HuH-7 (cell line): ENCODE results near the gene NR1H4.
"Not testable (repeated sequence)": the region's sequence is repeated elsewhere in the genome, so short reads cannot be mapped to it uniquely, and the experiment has no call there.

Experiments used
- DNase-seq: peaks from one replicate; pipeline ENCODE4 v3.0.0; 2011; ENCODE audit warnings: low spot score

Gene NR1H4

DNA sequence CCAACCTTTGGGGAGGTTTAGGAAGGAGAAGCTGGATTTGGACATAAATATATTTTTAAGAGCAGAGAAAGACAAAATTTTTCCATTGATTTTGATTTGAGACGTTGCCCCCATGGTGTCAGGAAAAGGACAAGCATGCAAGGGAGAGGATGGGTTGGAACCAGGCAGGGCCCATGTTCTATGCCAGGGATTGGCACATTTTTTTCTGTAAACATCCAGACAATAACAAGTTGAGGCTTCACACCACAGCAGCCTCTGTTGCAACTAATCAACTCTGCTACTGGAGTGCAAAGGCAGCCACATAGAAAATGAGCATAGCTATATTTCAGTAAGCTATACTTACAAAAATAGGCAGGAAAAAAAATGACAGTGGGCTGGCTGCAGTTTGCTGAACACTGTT lies 44.7 kb downstream of the NR1H4 start:
- no peak for DNase-seq

DNA sequence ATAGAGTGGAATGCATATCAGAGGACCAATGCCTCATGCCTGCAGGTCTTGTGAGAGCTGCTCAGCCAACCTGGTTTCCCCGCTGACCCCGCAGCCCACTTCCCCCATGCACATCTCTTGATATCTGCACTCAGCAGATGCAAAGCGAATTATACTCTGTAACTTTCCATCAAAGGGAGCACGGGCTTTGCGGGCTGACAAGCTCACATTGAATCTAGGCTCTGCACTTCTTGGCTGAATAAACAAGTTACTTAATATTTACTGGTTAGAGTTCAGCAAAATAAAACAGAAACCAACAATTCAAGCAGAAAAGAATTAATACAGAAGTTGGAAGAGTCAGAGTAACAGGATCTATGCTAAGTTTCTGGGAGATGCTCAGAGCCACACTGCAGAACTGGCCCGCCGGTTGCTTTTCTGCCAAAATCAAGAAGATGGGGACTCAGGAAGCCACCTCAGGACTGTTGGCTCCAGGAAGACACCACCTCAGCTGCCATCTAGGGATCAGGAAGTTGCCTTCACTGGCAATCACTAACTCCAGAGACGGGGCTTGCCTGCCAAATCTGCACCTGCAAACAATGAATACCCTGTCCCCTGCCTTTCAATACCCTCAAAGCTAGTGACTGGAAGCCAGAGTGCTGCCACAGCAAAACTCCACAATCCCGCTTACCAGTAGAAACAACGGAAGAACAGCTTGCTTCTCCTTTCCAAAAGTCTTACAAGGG lies 46.5 kb downstream of the NR1H4 start:
- DNase-seq = no peak

GRCh38 chr12:100521958-100522357 lies 48.3 kb downstream of the NR1H4 start:
- DNase-seq = no peak

GRCh38 chr12:100528034-100528433 lies 54.4 kb downstream of the NR1H4 start:
- no peak for DNase-seq

DNA sequence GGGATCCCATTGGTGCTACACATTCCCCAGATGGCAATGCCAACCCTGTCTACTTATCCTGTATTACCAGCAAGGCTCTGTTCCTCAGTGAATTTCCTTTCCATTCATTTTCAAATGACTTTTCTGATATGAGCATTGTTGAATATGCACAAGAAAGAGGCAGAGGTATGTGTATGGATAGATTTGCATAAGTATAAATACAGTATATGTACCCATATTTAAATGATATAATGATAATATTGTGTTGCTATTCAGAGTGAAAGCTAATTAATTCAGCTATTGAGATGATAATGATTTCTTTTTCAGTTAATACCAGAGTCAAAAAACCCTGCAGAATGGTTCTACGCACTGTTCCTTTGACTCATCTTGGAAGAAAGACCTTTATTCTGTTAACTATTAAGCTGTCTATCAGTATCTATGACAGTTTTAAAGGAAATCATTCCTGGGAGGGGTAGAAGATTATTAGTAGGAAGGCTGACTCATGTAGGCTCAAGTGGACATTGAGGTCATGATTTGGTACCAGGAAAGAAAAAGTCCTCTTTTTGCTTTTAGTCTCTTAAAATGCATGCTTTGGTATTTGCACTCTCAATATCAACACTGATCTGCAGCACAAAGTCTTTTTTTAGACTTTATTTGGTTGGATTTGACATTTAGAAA lies 54.9 kb downstream of the NR1H4 start:
- DNase-seq = no peak

DNA sequence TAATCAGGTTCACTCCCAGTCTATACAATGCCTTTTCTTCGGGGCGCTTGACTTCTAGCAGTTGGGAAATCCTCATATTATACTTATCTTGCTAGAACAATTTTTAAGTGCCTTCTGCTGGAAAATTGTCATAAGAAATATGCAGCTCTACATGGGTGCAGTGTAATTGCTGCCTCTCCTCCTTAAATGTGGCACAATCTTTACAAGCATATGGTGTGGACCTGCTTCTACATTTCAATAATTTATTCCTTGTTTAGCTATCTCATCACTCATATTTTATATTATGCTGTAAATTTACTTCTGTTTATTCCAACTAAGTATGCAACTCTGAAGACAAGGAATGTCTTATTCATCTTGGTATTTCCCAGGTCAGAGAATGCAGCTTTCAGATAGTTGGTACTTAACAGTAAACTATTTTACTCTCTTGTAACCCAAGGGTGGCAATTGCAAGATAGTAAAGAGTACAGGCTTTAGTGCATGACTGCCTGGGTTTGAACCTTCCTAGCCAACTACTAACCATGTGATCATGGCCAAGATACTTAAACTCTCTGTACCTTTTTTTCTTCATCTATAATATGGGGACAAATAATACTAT lies 56.2 kb downstream of the NR1H4 start:
- no peak for DNase-seq

DNA sequence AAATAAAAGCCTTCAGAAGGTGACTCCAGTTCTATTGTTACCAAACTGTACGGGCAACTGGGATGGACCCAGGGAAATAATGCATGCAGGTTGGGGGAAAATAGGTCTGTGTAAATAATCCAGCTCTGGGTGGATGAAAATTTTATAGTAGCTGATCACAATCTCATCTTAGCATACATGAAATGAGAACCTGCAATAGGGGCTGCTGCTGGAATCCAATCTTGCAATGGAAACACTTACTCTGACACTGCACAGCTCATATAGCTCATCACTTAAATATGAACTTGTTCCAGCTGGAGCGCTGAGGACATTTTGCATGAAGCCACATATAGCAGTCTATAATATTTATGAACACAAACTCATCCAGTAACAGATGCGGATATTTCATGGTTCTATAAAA lies 59.7 kb downstream of the NR1H4 start:
- DNase-seq = no peak

GRCh38 chr12:100534625-100535227 lies 61.1 kb downstream of the NR1H4 start:
- DNase-seq = no peak

DNA sequence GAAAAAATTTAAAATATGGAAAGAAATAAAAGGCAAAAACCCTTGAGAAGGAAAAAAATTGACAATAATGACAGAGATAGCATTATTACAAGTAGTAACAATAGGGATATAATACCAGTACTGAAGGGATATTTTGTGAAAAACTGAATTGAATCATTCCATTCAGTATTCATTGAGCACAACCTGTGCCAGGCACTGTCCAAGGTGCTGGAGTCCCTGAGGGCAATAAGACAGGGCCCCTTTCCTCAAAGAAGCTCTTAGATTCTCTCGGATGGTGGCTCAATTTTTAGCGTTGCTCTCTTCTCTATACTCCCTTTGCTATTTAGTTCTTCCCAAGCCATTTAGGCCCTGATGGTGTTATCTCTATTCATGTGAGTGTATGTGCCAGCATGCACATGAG lies 65.5 kb downstream of the NR1H4 start:
- DNase-seq = no peak

DNA sequence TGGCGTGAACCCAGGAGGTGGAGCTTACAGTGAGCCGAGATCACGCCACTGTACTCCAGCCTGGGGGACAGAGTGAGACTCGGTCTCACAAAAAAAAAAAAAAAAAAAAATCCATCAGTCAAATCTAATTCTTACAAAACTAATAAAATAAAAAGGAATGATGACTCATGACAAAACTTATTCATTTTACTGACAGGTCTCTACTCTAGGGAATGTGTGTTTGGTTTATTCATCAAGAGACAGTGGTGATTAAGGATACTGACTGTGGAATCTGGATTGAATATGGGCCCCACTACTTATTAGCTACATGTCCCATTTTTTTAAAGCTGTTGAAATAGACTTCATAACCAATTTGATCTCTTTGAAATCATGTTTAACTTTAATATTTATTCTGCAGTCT lies 70.5 kb downstream of the NR1H4 start:
- DNase-seq = no peak

- no peak for DNase-seq
These were observed 71.4 kb downstream of the NR1H4 start for GRCh38 chr12:100545092-100545491.

GRCh38 chr12:100553936-100554335 lies 80.3 kb downstream of the NR1H4 start:
- DNase-seq = peak; percentile 47

- DNase-seq = peak; percentile 72
These were observed 81.0 kb downstream of the NR1H4 start for GRCh38 chr12:100554608-100555077.

DNA sequence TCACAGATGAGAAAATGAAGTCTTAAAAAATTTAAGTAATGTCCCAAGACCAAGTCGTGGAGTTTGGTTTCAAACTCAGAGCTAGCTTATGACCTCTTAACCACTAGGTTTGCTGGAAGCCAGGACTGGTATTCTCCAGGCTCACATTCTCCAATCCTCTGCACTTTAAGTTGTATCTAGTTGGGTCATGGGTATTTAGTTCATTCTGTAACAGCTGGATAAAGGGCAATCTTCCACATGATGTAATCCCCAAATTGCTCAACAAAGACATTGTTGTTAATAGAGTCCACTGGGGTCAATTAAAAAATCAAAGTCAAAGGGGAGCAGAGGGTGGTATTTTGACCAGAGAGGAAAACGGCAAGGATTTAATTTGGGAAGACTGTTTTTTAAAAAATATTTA lies 82.1 kb downstream of the NR1H4 start:
- DNase-seq = peak; percentile 64

DNA sequence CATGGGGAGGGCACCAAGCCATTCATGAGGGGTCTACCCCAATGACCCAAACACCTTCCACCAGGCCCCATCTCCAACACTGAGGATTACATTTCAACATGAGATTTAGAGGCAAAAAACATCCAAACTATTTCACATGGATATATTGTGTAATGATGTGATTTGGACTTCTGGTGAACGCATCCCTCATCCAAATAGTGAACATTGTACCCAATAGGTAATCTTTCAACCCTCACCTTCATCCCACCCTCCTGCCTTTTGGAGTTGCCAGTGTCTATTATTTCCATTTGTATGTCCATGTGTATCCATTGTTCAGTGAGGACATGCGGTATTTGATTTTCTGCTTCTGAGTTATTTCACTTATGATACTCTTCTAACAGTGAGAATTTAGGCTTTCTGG lies 83.7 kb downstream of the NR1H4 start:
- no peak for DNase-seq

GRCh38 chr12:100559261-100559660 lies 85.6 kb downstream of the NR1H4 start:
- not testable (repeated sequence) for DNase-seq

DNA sequence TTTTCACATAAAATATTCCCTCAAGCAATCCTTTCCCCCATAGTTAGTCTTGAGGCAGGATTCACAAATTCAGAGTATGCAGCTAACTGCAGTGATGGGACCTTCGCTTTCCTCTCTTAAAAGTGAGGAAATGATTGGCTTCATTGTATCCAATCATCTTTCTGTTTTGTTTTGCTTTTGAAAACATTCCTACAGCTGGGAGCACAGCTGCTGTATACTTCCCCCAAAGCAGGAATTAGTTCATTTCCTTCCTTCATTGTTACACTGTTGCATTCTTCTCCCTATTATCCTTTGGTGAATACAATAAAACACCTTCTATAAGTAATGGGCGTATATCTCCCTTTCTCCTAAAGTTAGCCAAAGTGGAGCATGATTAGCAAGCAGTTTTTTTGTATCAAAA lies 90.4 kb downstream of the NR1H4 start:
- no peak for DNase-seq

DNA sequence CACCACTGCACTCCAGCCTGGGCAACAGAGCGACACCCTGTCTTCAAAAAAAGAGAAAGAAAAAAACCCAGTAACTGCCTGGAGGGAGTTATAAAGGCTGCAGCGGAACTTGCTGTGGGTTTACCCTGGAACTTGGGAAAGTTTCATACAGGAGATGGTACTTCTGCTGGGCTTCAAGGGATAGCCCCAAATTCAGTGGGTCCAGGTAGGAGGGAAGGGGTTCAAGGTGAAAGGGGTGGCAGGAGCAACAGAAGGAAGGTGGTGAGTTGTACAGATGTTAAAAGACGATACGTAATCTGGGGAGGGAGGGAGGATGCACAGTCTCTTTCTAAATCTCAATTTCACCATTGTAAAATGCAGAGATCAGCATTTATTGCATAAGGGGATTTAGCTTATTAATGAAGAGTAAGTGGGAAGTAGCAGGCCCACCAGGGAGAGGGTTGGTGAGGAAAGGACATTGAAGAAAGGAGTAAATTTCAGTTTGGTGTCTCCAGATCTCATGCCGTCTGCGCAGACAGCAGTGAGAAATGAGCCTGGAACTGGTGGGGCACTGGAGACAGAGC lies 91.3 kb downstream of the NR1H4 start:
- DNase-seq = no peak

- no peak for DNase-seq
These were observed 92.4 kb downstream of the NR1H4 start for GRCh38 chr12:100565987-100566545.

- DNase-seq = no peak
These were observed 93.4 kb downstream of the NR1H4 start for GRCh38 chr12:100566887-100567637.

DNA sequence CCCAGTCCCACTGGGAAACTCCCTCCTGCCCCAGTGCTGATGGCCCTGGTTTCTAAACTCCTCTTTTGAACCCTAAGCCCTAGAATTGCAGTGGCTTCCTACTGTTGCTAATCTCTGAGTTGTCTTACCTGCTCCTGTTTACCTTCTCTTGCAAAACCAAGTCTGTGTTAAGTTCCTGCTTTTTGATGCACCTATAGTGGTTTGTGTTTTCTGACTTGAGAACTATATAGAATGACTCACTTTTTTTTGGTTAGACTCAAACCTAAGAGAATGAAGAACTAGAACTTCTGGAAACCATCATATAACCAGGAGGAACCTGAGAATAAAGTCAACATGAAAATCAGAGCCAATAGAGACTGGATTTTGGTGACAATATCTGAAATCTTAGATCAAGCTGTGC lies 94.3 kb downstream of the NR1H4 start:
- DNase-seq = no peak

- DNase-seq = no peak
These were observed 98.5 kb downstream of the NR1H4 start for GRCh38 chr12:100572184-100572583.
